Left lung (tissue), 14 donors: ENCODE results near the gene SCYL2. TPM values are rescaled to one million over a fixed set of nuclear protein-coding genes. Genes with fewer than 3 reads are reported as not detected.
"Not testable (repeated sequence)": the region's sequence is repeated elsewhere in the genome, so short reads cannot be mapped to it uniquely, and the experiment has no call there.

Experiments used
- ATAC-seq: fragments of 200-7000 bp; cut with Tn5 transposase; one replicate; pipeline ENCODE4 v1.9.1; 2020; ENCODE audit warnings: moderate library complexity
- DNase-seq, 4 donors: peaks; one replicate each; pipeline ENCODE4 v3.0.0-alpha.2; 2013 to 2020
- H3K27ac ChIP-seq, 2 donors: fragments of 200-600 bp; sonication (generic) in 1 of 2; one replicate each; pipeline versions ENCODE4 v1.5.0 to v1.8.0; 2020 to 2021
- H3K27me3 ChIP-seq, 2 donors: fragments of 200-600 bp; sonication (generic) in 1 of 2; one replicate each; pipeline versions ENCODE4 v1.5.0 to v1.8.0; 2020 to 2021
- H3K36me3 ChIP-seq, 2 donors: fragments of 200-600 bp; sonication (generic) in 1 of 2; one replicate each; pipeline versions ENCODE4 v1.5.0 to v1.8.0; 2020 to 2021
- H3K4me1 ChIP-seq, 2 donors: fragments of 200-600 bp; one replicate each; pipeline ENCODE4 v1.8.0; 2021
- H3K4me3 ChIP-seq, 2 donors: fragments of 200-600 bp; sonication (generic) in 1 of 2; one replicate each; pipeline versions ENCODE4 v1.5.0 to v1.8.0; 2020 to 2021; ENCODE audit warnings: mild to moderate bottlenecking in 1 of 2
- H3K9me3 ChIP-seq, 2 donors: fragments of 200-600 bp; sonication (generic) in 1 of 2; one replicate each; pipeline versions ENCODE4 v1.5.0 to v1.8.0; 2020 to 2021
- CTCF ChIP-seq, 2 donors: fragments of 200-600 bp; sonication (generic) in 1 of 2; IDR thresholded peaks; one replicate each; pipeline versions ENCODE4 v1.5.0 to v1.8.0; 2021; ENCODE audit warnings: antibody characterized with exemption in 2 of 2
- intact Hi-C, 2 donors: fragments of 100-400 bp; cut with DNase I; formaldehyde crosslinking; loops; one replicate each; pipeline versions ENCODE4 v1.11.2 to v1.14.2; 2022
- long read RNA-seq, 12 donors: library from polyadenylated mRNA in 2 of 12; unstranded in 2 of 12; transcript quantifications; one replicate each; pipeline ENCODE4 v2.0.0 and lab custom pipeline, GENCODE V29; 2019 to 2026
- polyA plus RNA-seq, 6 donors: library from polyadenylated mRNA; unstranded; fragments of 120-200 nt; gene quantifications; one replicate each; pipeline ENCODE4 v1.2.1, GENCODE V29; 2013; ENCODE audit not compliant: insufficient read length in 6 of 6
- total RNA-seq, 2 donors: library from RNA; stranded (reverse); fragmentation: NEBNext Ultra II Directional; extraction: Animal tissue kit (Norgen Biotek cat#: 25700); gene quantifications; one replicate each; pipeline ENCODE4 v1.2.1, GENCODE V29; 2021
- donor health status: DM: no; HTN: yes; CAD: no.
- donor health status: DM: no; HTN: no; CAD: no.

Gene SCYL2
- total RNA-seq (10 to 100 TPM; 48.9 to 49.0 TPM), polyA plus RNA-seq (10 to 100 TPM; 57.0 to 69.9 (median 62.8) TPM)
- long read RNA-seq, donor 1, full-length matches to known transcripts: 5 of 40 reads
- long read RNA-seq, donor 1, partial matches to known transcripts: 29 of 40 reads
- long read RNA-seq, donor 1, other reads (novel, unspliced or antisense): 6 of 40 reads
- long read RNA-seq, donor 2, full-length matches to known transcripts: 7 of 20 reads
- long read RNA-seq, donor 2, partial matches to known transcripts: 13 of 20 reads
- long read RNA-seq, donor 2, other reads (novel, unspliced or antisense): 0 of 20 reads
- long read RNA-seq, donor 3, partial matches to known transcripts: 0 of 2 reads
- long read RNA-seq, donor 3, other reads (novel, unspliced or antisense): 0 of 2 reads
- long read RNA-seq, donor 4, partial matches to known transcripts: 2 of 2 reads
- long read RNA-seq, donor 4, other reads (novel, unspliced or antisense): 0 of 2 reads
- long read RNA-seq, donor 5, full-length matches to known transcripts: 2 of 7 reads
- long read RNA-seq, donor 5, partial matches to known transcripts: 0 of 7 reads
- long read RNA-seq, donor 5, other reads (novel, unspliced or antisense): 5 of 7 reads
- long read RNA-seq, donor 6, full-length matches to known transcripts: 4 of 4 reads
- long read RNA-seq, donor 6, partial matches to known transcripts: 0 of 4 reads
- long read RNA-seq, donor 6, other reads (novel, unspliced or antisense): 0 of 4 reads
- long read RNA-seq, donor 7: 0 reads
- long read RNA-seq, donor 8, partial matches to known transcripts: 6 of 7 reads
- long read RNA-seq, donor 8, other reads (novel, unspliced or antisense): 0 of 7 reads
- long read RNA-seq, donor 9: 0 reads
- long read RNA-seq, donor 10, partial matches to known transcripts: 2 of 2 reads
- long read RNA-seq, donor 10, other reads (novel, unspliced or antisense): 0 of 2 reads
- long read RNA-seq, donor 11, full-length matches to known transcripts: 1 of 1 reads
- long read RNA-seq, donor 11, partial matches to known transcripts: 0 of 1 reads
- long read RNA-seq, donor 11, other reads (novel, unspliced or antisense): 0 of 1 reads
- long read RNA-seq, donor 12, full-length matches to known transcripts: 3 of 8 reads
- long read RNA-seq, donor 12, partial matches to known transcripts: 0 of 8 reads
- long read RNA-seq, donor 12, other reads (novel, unspliced or antisense): 5 of 8 reads

DNA sequence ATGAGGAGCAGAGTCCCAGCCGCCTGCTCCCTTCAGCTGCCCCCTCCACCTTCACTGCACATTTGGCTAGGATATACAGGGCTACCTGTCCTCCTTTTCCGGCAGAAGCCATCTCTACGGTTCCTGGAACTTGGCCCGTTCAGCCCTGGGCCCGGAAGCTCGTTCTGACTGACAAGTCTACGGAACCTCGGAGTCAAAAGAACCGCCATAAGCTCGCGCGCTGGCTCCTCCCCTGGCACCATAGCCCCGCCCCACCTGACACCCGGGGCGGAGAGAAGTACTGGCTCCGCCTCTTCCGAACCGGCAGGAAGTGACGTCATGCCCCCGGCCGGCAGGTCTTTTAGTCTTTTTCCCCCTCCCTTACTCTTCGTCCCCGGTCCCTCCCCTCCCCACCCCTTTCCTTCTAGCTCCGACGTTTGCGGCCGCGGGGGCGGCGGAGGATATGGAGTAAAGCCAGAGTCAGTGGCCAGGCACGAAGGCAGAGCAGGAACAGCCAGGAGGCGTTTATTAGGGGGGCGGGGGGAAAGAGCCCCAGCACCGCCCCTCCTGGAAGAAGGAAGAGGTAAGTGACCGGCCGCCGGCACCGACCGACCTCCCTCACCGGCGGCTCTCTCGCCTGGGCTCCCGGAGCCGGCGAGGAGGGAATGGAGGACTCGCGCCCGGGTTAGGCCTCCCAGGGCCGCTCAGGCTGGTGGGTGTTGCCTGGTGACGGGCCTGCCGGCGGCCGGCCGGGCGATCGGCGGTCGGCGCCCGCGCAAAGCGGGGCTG is at the start of gene SCYL2, which contains the start of gene DEPDC4:
SCYL2 (plus strand) TSS at position 343 of the 768 bp plus-strand sequence. CDS start 15,794 bp downstream, outside the sequence.
DEPDC4 (minus strand) TSS at position 245 of the 768 bp plus-strand sequence; CDS start at position 242, 3 bp downstream.
- H3K27ac ChIP-seq: peak within 1 kb of the TSS; percentile 93 to 99
- DNase-seq (peak; percentile 94 to 98 (median 98)), ATAC-seq (peak; percentile 95)
- H3K9me3 ChIP-seq: no peaks in the 10 kb centered on the region
- H3K27me3 ChIP-seq: no peaks in the 10 kb centered on the region
- peaks cover 0 to 38% of the 10 kb centered on the region in 2 donors for H3K4me1 ChIP-seq
- intact Hi-C loops: no loop called here
- TF ChIP-seq CTCF (IDR thresholded peaks at IDR 0.05): no peak
- peak within 1 kb of the TSS; percentile 81 to 95 for H3K4me3 ChIP-seq
- H3K36me3 ChIP-seq: no peaks in the 10 kb centered on the region

DNA sequence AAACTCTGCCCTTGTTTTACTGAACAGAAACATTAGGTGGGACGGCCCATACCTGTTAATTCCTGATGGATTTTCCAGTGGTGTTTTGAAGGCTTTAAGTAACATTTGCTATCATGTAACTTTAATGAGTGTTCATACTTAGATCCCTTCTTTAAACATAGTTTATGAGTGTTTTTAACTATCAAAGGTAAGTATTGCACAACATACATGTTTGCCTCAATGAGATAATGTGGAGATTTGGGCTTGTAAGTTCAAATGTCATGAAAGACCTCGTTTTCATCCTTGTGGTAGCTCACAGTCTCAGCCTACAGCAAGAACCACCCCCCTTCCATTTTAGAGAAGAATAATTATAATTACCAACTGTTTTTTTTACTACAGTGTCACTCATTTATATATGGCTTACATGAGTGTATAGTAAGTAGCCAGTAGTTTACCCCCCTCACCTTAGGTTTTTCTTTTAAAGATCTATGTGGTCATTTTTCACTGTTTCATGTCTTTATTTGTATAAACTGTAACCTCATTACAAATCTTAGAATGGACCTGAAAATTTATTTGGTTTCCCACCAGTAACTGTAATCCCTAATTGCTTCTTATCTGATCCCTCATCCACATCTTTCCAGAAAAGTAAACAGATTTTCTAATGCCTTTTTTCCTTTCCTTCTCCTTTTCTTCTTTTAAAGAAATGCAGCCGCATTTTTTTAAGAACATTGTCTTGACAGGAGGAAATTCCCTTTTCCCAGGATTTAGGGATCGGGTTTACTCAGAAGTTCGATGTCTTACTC is 47.5 kb upstream of the SCYL2 start:
- ATAC-seq (no peak), DNase-seq (no peak)
- Histone ChIP-seq H3K36me3 (peaks cover 0 to 68% of the 10 kb centered on the region in 2 donors), H3K27me3 (no peaks in the 10 kb centered on the region), H3K4me1 (no peaks in the 10 kb centered on the region), H3K4me3 (no peak overlapping the region), H3K9me3 (no peaks in the 10 kb centered on the region), H3K27ac (no peak overlapping the region)
- intact Hi-C loops: no loop called here
- TF ChIP-seq CTCF (IDR thresholded peaks at IDR 0.05): no peak

- Histone ChIP-seq H3K36me3 (peaks cover 0 to 68% of the 10 kb centered on the region in 2 donors), H3K4me3 (no peak overlapping the region), H3K4me1 (no peaks in the 10 kb centered on the region), H3K9me3 (no peaks in the 10 kb centered on the region), H3K27ac (no peak overlapping the region), H3K27me3 (no peaks in the 10 kb centered on the region)
- no peak for TF ChIP-seq CTCF (IDR thresholded peaks at IDR 0.05)
- no peak for ATAC-seq
- no peak for DNase-seq
- intact Hi-C loops: no loop called here
Observed at GRCh38 chr12:100221523-100221922, 45.5 kb upstream of the SCYL2 start.

DNA sequence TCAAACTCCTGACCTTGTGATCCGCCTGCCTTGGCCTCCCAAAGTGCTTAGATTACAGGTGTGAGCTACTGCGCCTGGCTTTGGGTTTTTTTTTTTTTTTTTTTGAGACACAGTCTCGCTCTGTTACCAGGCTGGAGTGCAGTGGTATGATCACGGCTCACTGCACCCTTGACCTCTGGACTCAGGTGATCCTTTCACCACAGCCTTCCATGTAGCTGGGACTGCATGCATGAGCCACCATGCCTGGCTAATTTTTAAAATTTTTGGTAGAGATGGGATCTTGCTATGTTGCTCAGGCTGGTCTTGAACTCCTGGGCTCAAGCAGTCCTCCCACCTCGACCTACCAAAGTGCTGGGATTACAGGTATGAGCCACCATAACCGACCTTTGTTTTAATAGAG is 44.8 kb upstream of the SCYL2 start:
- intact Hi-C loops, H3K9me3 ChIP-seq, H3K4me3 ChIP-seq, H3K4me1 ChIP-seq, DNase-seq, H3K27me3 ChIP-seq, H3K27ac ChIP-seq, ATAC-seq: not testable (repeated sequence)
- peaks cover 0 to 68% of the 10 kb centered on the region in 2 donors for H3K36me3 ChIP-seq
